ENCODE results near the gene CCDC178. TPM values are rescaled to one million over a fixed set of nuclear protein-coding genes. Genes with fewer than 3 reads are reported as not detected.
A peak's percentile ranks its signal among the peaks of the same experiment; 100 is the strongest.

CCDC178 gene
- total and polyA plus RNA-seq, 4 donors: 1.2 to 3.4 (median 1.8) TPM

DNA sequence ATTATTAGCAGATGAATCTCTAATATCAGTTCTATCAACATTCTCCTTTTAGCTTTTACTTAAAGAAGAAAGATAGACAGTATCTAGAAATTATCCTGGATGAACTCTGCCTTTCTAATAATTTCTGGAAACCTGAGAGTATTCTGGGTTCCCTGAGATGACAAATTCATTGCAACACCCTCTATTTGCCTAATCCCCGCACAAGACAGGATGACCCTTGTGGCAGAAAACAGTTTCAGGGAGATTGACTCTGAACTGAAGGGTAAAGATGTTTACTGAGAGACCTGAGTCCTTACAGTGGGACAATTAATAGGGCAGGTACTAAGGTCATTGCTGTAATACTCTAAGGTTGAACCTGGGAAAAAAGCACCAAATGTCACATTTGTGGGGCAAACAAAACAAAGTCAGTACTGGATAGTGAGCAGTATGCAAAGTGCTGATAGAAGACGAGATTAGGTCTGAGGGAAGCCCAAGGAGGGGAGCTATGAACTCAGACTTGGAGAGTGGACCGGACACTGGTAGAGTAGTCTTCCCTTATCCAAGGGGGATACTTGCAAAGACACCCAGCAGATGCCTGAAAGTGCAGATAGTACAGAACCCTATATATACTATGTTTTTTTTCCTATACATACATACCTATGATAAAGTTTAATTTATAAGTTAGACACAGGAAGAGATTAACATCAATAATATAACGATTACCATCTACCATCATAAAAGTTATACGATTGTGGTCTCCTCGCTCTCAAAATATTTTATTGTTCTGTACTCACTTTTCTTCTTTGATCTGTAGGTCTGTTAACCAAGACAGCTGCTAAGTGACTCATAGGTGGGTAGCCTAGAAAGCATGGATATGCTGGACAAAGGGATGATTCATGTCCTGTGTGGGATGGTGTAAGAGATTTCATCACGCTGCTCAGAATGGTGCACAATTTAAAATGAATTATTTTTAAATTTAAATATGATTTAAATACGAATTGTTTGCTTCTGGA, 519.4 kb downstream of the CCDC178 start:
- 100% methylated on average over 1 of the region's 8 CpGs for WGBS (ENCODE audit: insufficient coverage)
- DNase-seq (ENCODE audit: low read depth in 4 of 6, low spot score in 6 of 6): no peak
- Histone ChIP-seq H3K9me3 (ENCODE audit: control insufficient read depth, insufficient read depth, low read length) (no peaks in the 10 kb centered on the region), H3K4me1 (ENCODE audit: control insufficient read depth, insufficient read depth, low read length) (no peaks in the 10 kb centered on the region), H3K27ac (ENCODE audit: low read depth, low read length) (no peak overlapping the region), H3K36me3 (ENCODE audit: control insufficient read depth, insufficient read depth, low read length) (no peaks in the 10 kb centered on the region), H3K27me3 (ENCODE audit: control insufficient read depth, insufficient read depth, low read length) (no peaks in the 10 kb centered on the region), H3K4me3 (ENCODE audit: low read depth, low read length) (no peak overlapping the region)

GRCh38 chr18:32919799-32920198, 520.7 kb downstream of the CCDC178 start:
- no peak overlapping the region for H3K27ac ChIP-seq (ENCODE audit: low read depth, low read length)
- H3K36me3 ChIP-seq (ENCODE audit: control insufficient read depth, insufficient read depth, low read length): no peaks in the 10 kb centered on the region
- no peaks in the 10 kb centered on the region for H3K27me3 ChIP-seq (ENCODE audit: control insufficient read depth, insufficient read depth, low read length)
- no peaks in the 10 kb centered on the region for H3K4me1 ChIP-seq (ENCODE audit: control insufficient read depth, insufficient read depth, low read length)
- no peaks in the 10 kb centered on the region for H3K9me3 ChIP-seq (ENCODE audit: control insufficient read depth, insufficient read depth, low read length)
- no peak for DNase-seq (ENCODE audit: low read depth in 4 of 6, low spot score in 6 of 6)
- WGBS (ENCODE audit: insufficient coverage): 32% methylated on average over 2 of the region's 2 CpGs
- no peak overlapping the region for H3K4me3 ChIP-seq (ENCODE audit: low read depth, low read length)

GRCh38 chr18:32918692-32919250, 521.8 kb downstream of the CCDC178 start:
- H3K27me3 ChIP-seq (ENCODE audit: control insufficient read depth, insufficient read depth, low read length): no peaks in the 10 kb centered on the region
- H3K4me3 ChIP-seq (ENCODE audit: low read depth, low read length): no peak overlapping the region
- no peaks in the 10 kb centered on the region for H3K9me3 ChIP-seq (ENCODE audit: control insufficient read depth, insufficient read depth, low read length)
- no peaks in the 10 kb centered on the region for H3K4me1 ChIP-seq (ENCODE audit: control insufficient read depth, insufficient read depth, low read length)
- 55% methylated on average over 5 of the region's 5 CpGs for WGBS (ENCODE audit: insufficient coverage)
- peak in 2 of 6 donors; percentile 27 to 58 for DNase-seq (ENCODE audit: low read depth in 4 of 6, low spot score in 6 of 6)
- no peak overlapping the region for H3K27ac ChIP-seq (ENCODE audit: low read depth, low read length)
- no peaks in the 10 kb centered on the region for H3K36me3 ChIP-seq (ENCODE audit: control insufficient read depth, insufficient read depth, low read length)

DNA sequence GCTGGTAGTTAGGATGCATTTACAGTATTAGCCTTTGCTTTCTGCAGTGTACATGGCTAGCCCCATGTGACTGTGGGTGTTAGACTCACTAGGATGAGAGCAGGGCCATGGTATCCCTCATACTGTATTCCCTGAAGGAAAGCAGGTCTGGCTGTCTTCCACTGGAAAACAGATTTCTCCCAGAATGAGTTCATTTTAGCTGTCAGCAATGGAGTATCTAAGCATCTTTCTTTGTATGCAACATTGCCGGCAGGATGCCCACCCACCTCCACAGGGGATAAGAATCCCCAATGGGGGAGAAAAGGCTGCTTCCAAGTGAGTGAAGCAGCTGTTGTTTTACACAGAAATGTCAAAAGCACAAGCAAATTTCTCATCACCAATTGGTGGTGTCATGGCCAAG, 525.0 kb downstream of the CCDC178 start:
- Histone ChIP-seq H3K27me3 (ENCODE audit: control insufficient read depth, insufficient read depth, low read length) (no peaks in the 10 kb centered on the region), H3K4me3 (ENCODE audit: low read depth, low read length) (no peak overlapping the region), H3K27ac (ENCODE audit: low read depth, low read length) (no peak overlapping the region), H3K9me3 (ENCODE audit: control insufficient read depth, insufficient read depth, low read length) (no peaks in the 10 kb centered on the region), H3K4me1 (ENCODE audit: control insufficient read depth, insufficient read depth, low read length) (no peaks in the 10 kb centered on the region), H3K36me3 (ENCODE audit: control insufficient read depth, insufficient read depth, low read length) (no peaks in the 10 kb centered on the region)
- WGBS (ENCODE audit: insufficient coverage): no CpG with 5 or more reads among the region's 1 CpG
- DNase-seq (ENCODE audit: low read depth in 4 of 6, low spot score in 6 of 6): no peak

DNA sequence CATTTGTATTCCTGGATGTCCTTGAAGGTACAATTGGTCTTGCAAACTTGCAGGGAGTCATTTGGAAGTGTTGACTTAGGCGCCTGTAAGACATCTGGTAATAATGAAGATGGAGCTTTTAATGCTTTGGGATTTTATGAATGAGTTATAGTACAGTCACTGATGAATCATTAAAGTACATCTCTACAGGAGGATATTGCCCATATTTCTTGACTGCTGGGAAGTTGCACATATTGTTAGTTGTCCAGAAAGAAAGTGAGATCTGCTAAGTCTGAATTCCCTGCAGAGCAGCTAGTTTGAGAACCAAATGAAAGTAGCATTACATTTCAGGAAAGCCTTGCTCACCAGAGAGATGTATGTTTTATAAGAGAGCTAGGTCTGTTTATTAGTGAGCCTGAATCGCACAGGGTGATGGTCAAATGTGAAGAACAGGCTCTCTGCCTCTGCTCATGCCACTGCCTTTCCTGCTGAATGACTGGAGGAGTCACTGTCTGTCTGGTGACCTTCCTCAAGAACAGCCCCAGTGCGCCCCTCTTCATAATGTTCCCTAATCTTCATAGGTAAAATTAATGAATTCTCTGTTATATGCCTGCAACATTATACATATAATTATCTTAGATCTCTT, 528.7 kb downstream of the CCDC178 start:
- WGBS (ENCODE audit: insufficient coverage): 100% methylated on average over 1 of the region's 3 CpGs
- Histone ChIP-seq H3K4me3 (ENCODE audit: low read depth, low read length) (no peak overlapping the region), H3K27me3 (ENCODE audit: control insufficient read depth, insufficient read depth, low read length) (no peaks in the 10 kb centered on the region), H3K27ac (ENCODE audit: low read depth, low read length) (no peak overlapping the region), H3K4me1 (ENCODE audit: control insufficient read depth, insufficient read depth, low read length) (no peaks in the 10 kb centered on the region), H3K9me3 (ENCODE audit: control insufficient read depth, insufficient read depth, low read length) (no peaks in the 10 kb centered on the region), H3K36me3 (ENCODE audit: control insufficient read depth, insufficient read depth, low read length) (no peaks in the 10 kb centered on the region)
- peak in 1 of 6 donors; percentile 38 for DNase-seq (ENCODE audit: low read depth in 4 of 6, low spot score in 6 of 6)

DNA sequence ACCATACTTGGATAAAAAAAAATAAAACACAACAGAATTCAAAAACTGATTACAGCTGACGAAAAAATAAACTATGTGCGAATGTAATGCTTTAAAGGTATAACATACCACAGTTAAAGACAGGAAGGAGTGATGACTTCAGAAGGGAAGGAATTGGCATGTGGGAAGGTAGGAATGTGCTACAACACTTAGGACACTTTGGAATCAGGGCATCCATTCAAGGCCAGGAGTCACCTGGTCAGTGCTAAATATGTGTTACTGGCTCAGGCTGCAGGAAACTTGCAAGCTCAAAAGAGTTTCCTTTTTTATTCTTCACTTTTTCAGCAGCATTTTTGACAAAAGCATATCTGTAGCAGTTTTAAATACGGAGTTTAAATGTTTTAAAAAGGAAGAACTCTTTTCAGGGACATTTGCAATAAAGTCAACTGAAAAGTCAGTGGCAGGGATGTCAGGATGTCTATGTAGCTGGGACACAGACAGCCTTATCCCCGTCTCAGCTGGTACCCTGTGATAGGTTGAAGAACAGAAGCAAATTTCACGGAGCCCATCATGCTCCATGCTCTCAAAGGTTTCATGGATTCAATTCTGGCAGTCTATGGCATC, 529.7 kb downstream of the CCDC178 start:
- Histone ChIP-seq H3K27ac (ENCODE audit: low read depth, low read length) (no peak overlapping the region), H3K36me3 (ENCODE audit: control insufficient read depth, insufficient read depth, low read length) (no peaks in the 10 kb centered on the region), H3K4me1 (ENCODE audit: control insufficient read depth, insufficient read depth, low read length) (no peaks in the 10 kb centered on the region), H3K4me3 (ENCODE audit: low read depth, low read length) (no peak overlapping the region), H3K9me3 (ENCODE audit: control insufficient read depth, insufficient read depth, low read length) (no peaks in the 10 kb centered on the region), H3K27me3 (ENCODE audit: control insufficient read depth, insufficient read depth, low read length) (no peaks in the 10 kb centered on the region)
- WGBS (ENCODE audit: insufficient coverage): 86% methylated on average over 2 of the region's 5 CpGs
- DNase-seq (ENCODE audit: low read depth in 4 of 6, low spot score in 6 of 6): no peak

- Histone ChIP-seq H3K36me3 (ENCODE audit: control insufficient read depth, insufficient read depth, low read length) (no peaks in the 10 kb centered on the region), H3K4me3 (ENCODE audit: low read depth, low read length) (no peak overlapping the region), H3K9me3 (ENCODE audit: control insufficient read depth, insufficient read depth, low read length) (no peaks in the 10 kb centered on the region), H3K4me1 (ENCODE audit: control insufficient read depth, insufficient read depth, low read length) (no peaks in the 10 kb centered on the region), H3K27me3 (ENCODE audit: control insufficient read depth, insufficient read depth, low read length) (no peaks in the 10 kb centered on the region), H3K27ac (ENCODE audit: low read depth, low read length) (no peak overlapping the region)
- 43% methylated on average over 2 of the region's 5 CpGs for WGBS (ENCODE audit: insufficient coverage)
- peak in 1 of 6 donors; percentile 43 for DNase-seq (ENCODE audit: low read depth in 4 of 6, low spot score in 6 of 6)
Measured at GRCh38 chr18:32909798-32910561, 530.5 kb downstream of the CCDC178 start.

- no peaks in the 10 kb centered on the region for H3K9me3 ChIP-seq (ENCODE audit: control insufficient read depth, insufficient read depth, low read length)
- 97% methylated on average over 5 of the region's 7 CpGs for WGBS (ENCODE audit: insufficient coverage)
- H3K4me3 ChIP-seq (ENCODE audit: low read depth, low read length): no peak overlapping the region
- no peaks in the 10 kb centered on the region for H3K27me3 ChIP-seq (ENCODE audit: control insufficient read depth, insufficient read depth, low read length)
- no peaks in the 10 kb centered on the region for H3K4me1 ChIP-seq (ENCODE audit: control insufficient read depth, insufficient read depth, low read length)
- H3K36me3 ChIP-seq (ENCODE audit: control insufficient read depth, insufficient read depth, low read length): no peaks in the 10 kb centered on the region
- no peak for DNase-seq (ENCODE audit: low read depth in 4 of 6, low spot score in 6 of 6)
- H3K27ac ChIP-seq (ENCODE audit: low read depth, low read length): no peak overlapping the region
Measured at GRCh38 chr18:32908424-32908805, 532.1 kb downstream of the CCDC178 start.

All from spinal cord (tissue), 10 donors.